ENCODE measurements around the gene ACAD11. TPM values are rescaled to one million over a fixed set of nuclear protein-coding genes. Genes with fewer than 3 reads are reported as not detected.

The ACAD11 gene
- total RNA-seq, 1 donor from 2014 or later: 21.8 TPM

- no peak for TF ChIP-seq CTCF (IDR thresholded peaks at IDR 0.05; ENCODE audit: unreplicated experiment)
- Mint-ChIP-seq H3K9me3 (no peaks in the 10 kb centered on the region), H3K27me3 (ENCODE audit: low read depth) (no peaks in the 10 kb centered on the region), H3K36me3 (peaks cover 10% of the 10 kb centered on the region), H3K4me3 (no peak overlapping the region), H3K4me1 (peaks cover 10% of the 10 kb centered on the region), H3K27ac (no peak overlapping the region)
- DNase-seq (ENCODE audit: low spot score in 2 of 2, unreplicated experiment in 2 of 2): no peak
Observed at GRCh38 chr3:132544130-132544529, 115.5 kb downstream of the ACAD11 start.

GRCh38 chr3:132543011-132543739 is 116.4 kb downstream of the ACAD11 start:
- no peaks in the 10 kb centered on the region for H3K9me3 Mint-ChIP-seq
- no peak overlapping the region for H3K4me3 Mint-ChIP-seq
- no peaks in the 10 kb centered on the region for H3K27me3 Mint-ChIP-seq (ENCODE audit: low read depth)
- no peak for DNase-seq (ENCODE audit: low spot score in 2 of 2, unreplicated experiment in 2 of 2)
- H3K27ac Mint-ChIP-seq: peak overlapping the region; percentile 34
- H3K4me1 Mint-ChIP-seq: peaks cover 10% of the 10 kb centered on the region
- no peak for TF ChIP-seq CTCF (IDR thresholded peaks at IDR 0.05; ENCODE audit: unreplicated experiment)
- peaks cover 14% of the 10 kb centered on the region for H3K36me3 Mint-ChIP-seq

GRCh38 chr3:132542577-132542976 is 117.0 kb downstream of the ACAD11 start:
- H3K27ac Mint-ChIP-seq: no peak overlapping the region
- H3K9me3 Mint-ChIP-seq: no peaks in the 10 kb centered on the region
- H3K4me3 Mint-ChIP-seq: no peak overlapping the region
- DNase-seq (ENCODE audit: low spot score in 2 of 2, unreplicated experiment in 2 of 2): no peak
- H3K36me3 Mint-ChIP-seq: peaks cover 14% of the 10 kb centered on the region
- TF ChIP-seq CTCF (IDR thresholded peaks at IDR 0.05; ENCODE audit: unreplicated experiment): no peak
- no peaks in the 10 kb centered on the region for H3K27me3 Mint-ChIP-seq (ENCODE audit: low read depth)
- peaks cover 10% of the 10 kb centered on the region for H3K4me1 Mint-ChIP-seq

GRCh38 chr3:132539681-132540080 is 119.9 kb downstream of the ACAD11 start:
- Mint-ChIP-seq H3K27ac (no peak overlapping the region), H3K27me3 (ENCODE audit: low read depth) (no peaks in the 10 kb centered on the region), H3K4me1 (peaks cover 10% of the 10 kb centered on the region), H3K36me3 (peaks cover 26% of the 10 kb centered on the region), H3K4me3 (no peak overlapping the region), H3K9me3 (no peaks in the 10 kb centered on the region)
- DNase-seq (ENCODE audit: low spot score in 2 of 2, unreplicated experiment in 2 of 2): no peak
- TF ChIP-seq CTCF (IDR thresholded peaks at IDR 0.05; ENCODE audit: unreplicated experiment): no peak

GRCh38 chr3:132538072-132538471 is 121.5 kb downstream of the ACAD11 start:
- no peak for TF ChIP-seq CTCF (IDR thresholded peaks at IDR 0.05; ENCODE audit: unreplicated experiment)
- Mint-ChIP-seq H3K4me1 (peaks cover 6% of the 10 kb centered on the region), H3K36me3 (peaks cover 34% of the 10 kb centered on the region), H3K9me3 (no peaks in the 10 kb centered on the region), H3K4me3 (no peak overlapping the region), H3K27ac (no peak overlapping the region), H3K27me3 (ENCODE audit: low read depth) (no peaks in the 10 kb centered on the region)
- DNase-seq (ENCODE audit: low spot score in 2 of 2, unreplicated experiment in 2 of 2): no peak

Data from mesothelial cell of epicardium (in vitro differentiated cells).